GM12878 (cell line): ENCODE measurements around the gene LSM14B. TPM values are rescaled to one million over a fixed set of nuclear protein-coding genes. Genes with fewer than 3 reads are reported as not detected.

Source experiments
- ATAC-seq: fragments of 200-7000 bp; cut with Tn5 transposase; 3 replicates; pipeline ENCODE4 v1.9.1; 2020; ENCODE audit warnings: mild to moderate bottlenecking, moderate library complexity
- BruUV-seq: library from RNA; stranded (reverse); fragments of 400-500 nt; replicated peaks from 2 replicates; lab custom pipeline; 2021; lab: Mats Ljungman, UMichigan
- CTCF ChIA-PET: fragments of 300-600 bp; sonication (Branson Sonifier 250); formaldehyde crosslinking; extraction: SDS; loops from one replicate; lab custom pipeline; 2021; ENCODE audit warnings: inconsistent platforms; lab: Yijun Ruan, JAX
- POLR2A ChIA-PET: fragments of 350-600 bp; formaldehyde crosslinking; extraction: SDS; loops from one replicate; lab custom pipeline; 2021; ENCODE audit warnings: inconsistent platforms; lab: Charles Lee
- RAD21 ChIA-PET: fragments of 300-600 bp; sonication (Branson Sonifier 250); formaldehyde crosslinking; loops from one replicate; lab custom pipeline; 2023; ENCODE audit warnings: antibody characterized with exemption; ENCODE audit not compliant: unreplicated experiment; lab: Charles Lee
- SMC1A ChIA-PET: fragments of 300-600 bp; sonication (Branson Sonifier 250); formaldehyde crosslinking; loops from one replicate; lab custom pipeline; 2023; ENCODE audit not compliant: unreplicated experiment, uncharacterized antibody; lab: Charles Lee
- DNase-seq: peaks from one replicate; pipeline ENCODE4 v3.0.0-alpha.2; 2011; ENCODE audit warnings: low read depth, low spot score
- FAIRE-seq: peaks from 3 replicates; lab custom pipeline; 2011; peaks lifted over from hg19 to GRCh38; lab: Jason Lieb, UNC
- H2AFZ ChIP-seq: 2 replicates; pipeline ENCODE4 v1.6.0; 2011; ENCODE audit warnings: low read depth, low read length, control low read depth; ENCODE audit not compliant: control insufficient read depth
- H3K27ac ChIP-seq: 2 replicates; pipeline ENCODE4 v1.5.1; 2011; ENCODE audit warnings: control low read depth; ENCODE audit not compliant: control insufficient read depth, insufficient read depth
- H3K27me3 ChIP-seq, 2 experiments: replicated peaks in 1 of 2; 2 replicates each; pipeline versions ENCODE4 v1.6.0 to v1.6.1; 2011; ENCODE audit warnings: low read length in 1 of 2; ENCODE audit not compliant: control insufficient read depth in 2 of 2, insufficient read depth in 2 of 2
- H3K36me3 ChIP-seq, 2 experiments: 2 replicates each; pipeline ENCODE4 v1.5.1; 2011; ENCODE audit warnings: low read length in 1 of 2; ENCODE audit not compliant: control insufficient read depth in 2 of 2, insufficient read depth in 2 of 2
- H3K4me1 ChIP-seq: 2 replicates; pipeline ENCODE4 v1.6.1; 2011; ENCODE audit warnings: mild to moderate bottlenecking, low read length, moderate library complexity, mixed read lengths; ENCODE audit not compliant: control insufficient read depth, insufficient read depth
- H3K4me2 ChIP-seq: 2 replicates; pipeline ENCODE4 v1.6.0; 2011; ENCODE audit warnings: control low read depth; ENCODE audit not compliant: control insufficient read depth, insufficient read depth
- H3K4me3 ChIP-seq: fragments of 200-600 bp; sonication (generic); 2 replicates; pipeline ENCODE4 v1.5.1; 2016
- H3K79me2 ChIP-seq: 2 replicates; pipeline ENCODE4 v1.6.0; 2011; ENCODE audit warnings: low read length; ENCODE audit not compliant: control insufficient read depth, insufficient read depth
- H3K9ac ChIP-seq: 2 replicates; pipeline ENCODE4 v1.8.0; 2011; ENCODE audit warnings: low read length, control low read depth, mixed read lengths; ENCODE audit not compliant: control insufficient read depth, insufficient read depth
- H3K9me3 ChIP-seq: replicated peaks from 3 replicates; pipeline ENCODE4 v1.5.1; 2011; ENCODE audit warnings: mild to moderate bottlenecking, low read length; ENCODE audit not compliant: control insufficient read depth, insufficient read depth
- H4K20me1 ChIP-seq: 2 replicates; pipeline ENCODE4 v1.6.0; 2011; ENCODE audit not compliant: control insufficient read depth, insufficient read depth
- LARP7 ChIP-seq: fragments of 450-650 bp; IDR thresholded peaks from 2 replicates; pipeline ENCODE4 v1.6.1; 2017; ENCODE audit warnings: mild to moderate bottlenecking
- PAX5 ChIP-seq: IDR thresholded peaks from 2 replicates; pipeline ENCODE4 v1.6.1; 2011; ENCODE audit warnings: low read depth, low read length, borderline replicate concordance
- SMAD1 ChIP-seq: fragments of 450-650 bp; IDR thresholded peaks from 2 replicates; pipeline ENCODE4 v1.6.1; 2018; ENCODE audit warnings: mild to moderate bottlenecking, low read depth; ENCODE audit not compliant: partially characterized antibody
- WGBS: methylation state at CpG from one replicate; pipeline ENCODE4 v1.1.6; 2016; ENCODE audit warnings: low lambda C conversion rate; ENCODE audit not compliant: insufficient replicate concordance, insufficient coverage; ENCODE audit errors: missing lambda C conversion rate; 5-methylcytosine and 5-hydroxymethylcytosine counted together
- in situ Hi-C: fragments of 300-500 bp; cut with MboI; formaldehyde crosslinking; loops from 9 replicates; pipeline ENCODE4 v1.14.3; 2018; ENCODE audit warnings: mixed read lengths
- intact Hi-C: fragments of 100-400 bp; cut with micrococcal nuclease; formaldehyde crosslinking; loops from one replicate; pipeline ENCODE4 v1.14.2; 2022; ENCODE audit not compliant: unreplicated experiment
- polyA plus RNA-seq, 11 experiments: library from polyadenylated mRNA; depleted of rRNA in 4 of 11; unstranded in 6 of 11; stranded (reverse) in 5 of 11; fragments of >200 nt; fragmentation: Nextera tagmentation in 4 of 11; fragmentation: Illumina TruSeq in 1 of 11; extraction: Ambion mirVana in 4 of 11; extraction: Trizol in 1 of 11; gene quantifications; 1 replicate in 1 of 11; 2 replicates in 10 of 11; pipeline versions ENCODE4 v1.2.1 to v1.2.3, GENCODE V29; 2011 to 2016; ENCODE audit warnings: inconsistent platforms in 2 of 11, missing spikeins in 2 of 11, low read depth in 1 of 11
- total RNA-seq, 4 experiments: library from RNA; depleted of rRNA in 3 of 4; stranded (reverse); fragments of >200 nt in 3 of 4; fragmentation: Illumina TruSeq in 1 of 4; extraction: Trizol in 1 of 4; gene quantifications; 2 replicates each; pipeline versions ENCODE4 v1.2.1 to v1.2.3, GENCODE V29; 2013 to 2021

Gene LSM14B
- total and polyA plus RNA-seq, 10 of the 15 experiments (the other 5 are each of a cell fraction or from before 2014, with no cell fraction given): 0.56 to 34.3 (median 15.6) TPM

DNA sequence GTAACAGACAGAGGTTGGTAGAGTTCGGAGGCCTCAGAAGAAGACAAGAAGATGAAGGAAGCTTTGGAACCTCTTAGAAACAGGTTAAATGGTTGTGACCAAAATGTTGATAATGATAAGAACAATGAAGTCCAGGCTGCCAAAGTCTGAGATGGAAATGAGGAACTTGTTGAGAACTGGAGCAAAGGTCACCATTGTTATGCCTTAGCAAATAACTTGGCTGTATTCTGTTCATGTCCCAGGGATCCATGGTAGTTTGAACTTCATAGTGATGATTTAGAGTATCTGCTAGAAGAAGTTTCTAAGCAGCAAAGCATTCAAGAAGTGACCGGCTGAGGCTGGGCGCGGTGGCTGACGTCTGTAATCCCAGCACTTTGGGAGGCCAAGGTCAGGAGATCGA, 11.1 kb upstream of the LSM14B start:
- no peak overlapping the region for H2AFZ ChIP-seq
- peaks cover 18% of the 10 kb centered on the region; the same call in 1 of the 3 replicates for H3K9me3 ChIP-seq
- H4K20me1 ChIP-seq: no peaks in the 10 kb centered on the region
- RAD21 ChIA-PET: no interaction called here
- in situ Hi-C loops (no loop called here), intact Hi-C loops (no loop called here)
- no peak overlapping the region for H3K9ac ChIP-seq
- 92% methylated on average over 6 of the region's 6 CpGs for WGBS
- CTCF ChIA-PET: no interaction called here
- BruUV-seq: no TSS peak
- no peak overlapping the region for H3K4me2 ChIP-seq
- TF ChIP-seq LARP7: no peak
- H3K4me1 ChIP-seq: no peaks in the 10 kb centered on the region
- no peaks in the 10 kb centered on the region for H3K79me2 ChIP-seq
- no peaks in the 10 kb centered on the region for H3K36me3 ChIP-seq
- no peak overlapping the region for H3K27ac ChIP-seq
- POLR2A ChIA-PET: no interaction called here
- no peak for FAIRE-seq
- SMC1A ChIA-PET: interaction anchor here (1.1 to 1.7 kb wide), 2 partner anchors 10 to 100 kb away, joined by 3 to 7 read pairs; no protein-coding TSS in a partner anchor
- H3K4me3 ChIP-seq: no peak overlapping the region
- DNase-seq: no peak
- no peaks in the 10 kb centered on the region for H3K27me3 ChIP-seq
- ATAC-seq: no peak

DNA sequence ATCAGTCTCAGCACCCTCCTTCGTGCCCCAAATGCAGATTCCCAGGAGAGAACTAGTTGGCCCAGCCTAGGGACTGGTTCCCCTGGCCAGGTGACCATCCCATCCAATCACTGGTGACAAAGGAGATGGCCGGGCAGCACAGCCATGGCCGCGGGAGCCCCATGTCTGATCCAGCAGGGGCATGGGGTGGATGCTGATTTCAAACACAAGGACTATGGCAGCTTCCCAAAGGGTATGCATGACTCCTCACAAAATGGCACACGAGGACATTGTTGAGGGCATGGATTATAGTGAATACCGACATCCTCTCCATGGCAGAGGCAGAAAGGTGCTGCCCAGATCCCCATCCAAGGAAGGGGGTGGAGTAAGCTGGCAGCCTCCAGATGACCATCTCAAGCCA, 9.9 kb upstream of the LSM14B start:
- no TSS peak for BruUV-seq
- ChIA-PET RAD21 (no interaction called here), CTCF (no interaction called here), POLR2A (no interaction called here), SMC1A (interaction anchor here (1.1 to 1.7 kb wide), 2 partner anchors 9 to 101 kb away, joined by 3 to 7 read pairs; no protein-coding TSS in a partner anchor)
- no peaks in the 10 kb centered on the region for H4K20me1 ChIP-seq
- H2AFZ ChIP-seq: no peak overlapping the region
- WGBS: 56% methylated on average over 6 of the region's 6 CpGs
- no peaks in the 10 kb centered on the region for H3K27me3 ChIP-seq
- H3K4me1 ChIP-seq: no peaks in the 10 kb centered on the region
- no peak overlapping the region for H3K4me3 ChIP-seq
- FAIRE-seq (no peak), ATAC-seq (no peak)
- no peak overlapping the region for H3K9ac ChIP-seq
- no peak overlapping the region for H3K4me2 ChIP-seq
- in situ Hi-C loops (no loop called here), intact Hi-C loops (no loop called here)
- no peaks in the 10 kb centered on the region for H3K36me3 ChIP-seq
- H3K79me2 ChIP-seq: no peaks in the 10 kb centered on the region
- H3K27ac ChIP-seq: no peak overlapping the region
- TF ChIP-seq SMAD1: no peak
- TF ChIP-seq PAX5: no peak
- TF ChIP-seq, all 136 proteins: peak for 0
- H3K9me3 ChIP-seq: peaks cover 15% of the 10 kb centered on the region; the same call in 1 of the 3 replicates
- DNase-seq: no peak
